Jurkat, Clone E6-1 (cell line): ENCODE results near the gene BRINP2.
"Not testable (repeated sequence)": the region's sequence is repeated elsewhere in the genome, so short reads cannot be mapped to it uniquely, and the experiment has no call there.

Source experiments
- DNase-seq: peaks from one replicate; pipeline ENCODE4 v3.0.0-alpha.2; 2011; ENCODE audit warnings: low read depth, low spot score
- H3K4me3 ChIP-seq: 2 replicates; pipeline ENCODE4 v1.5.1; 2011; ENCODE audit warnings: mild to moderate bottlenecking, low read length, control low read depth, moderate library complexity

The BRINP2 gene

DNA sequence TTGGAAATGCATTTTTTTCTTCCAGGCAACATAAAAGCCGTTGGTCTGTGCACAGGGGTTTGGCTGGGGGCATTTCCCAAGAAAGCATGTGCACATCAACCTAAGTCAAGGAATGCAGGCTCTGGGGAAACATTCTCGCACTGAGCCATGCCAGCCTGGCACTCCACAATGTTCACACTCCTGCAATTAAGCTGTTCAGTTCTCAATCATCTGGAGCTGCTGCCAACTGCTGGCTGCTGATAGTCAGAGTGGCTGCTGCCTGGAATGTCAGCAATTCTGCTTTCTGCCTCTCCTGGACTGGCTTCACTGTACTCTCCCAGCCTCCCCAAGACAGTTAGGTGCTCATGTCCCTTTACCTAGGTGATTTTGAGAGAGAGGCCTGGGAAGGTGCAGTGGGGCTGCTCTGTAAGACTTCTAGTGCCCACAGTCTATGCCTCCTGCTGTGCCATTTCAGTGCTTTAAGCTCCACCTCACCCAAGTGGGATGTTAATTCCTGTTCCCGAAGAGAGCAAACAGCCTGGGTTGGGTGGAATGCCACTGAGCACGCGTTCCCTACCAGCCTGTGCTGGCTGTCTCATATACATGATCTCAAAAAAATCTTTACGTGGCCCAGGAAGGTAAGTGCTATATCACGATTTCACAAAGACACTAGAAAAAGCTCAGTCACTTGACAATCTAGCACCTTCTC, 131.7 kb downstream of the BRINP2 start:
- no peak for DNase-seq
- no peak overlapping the region for H3K4me3 ChIP-seq

- H3K4me3 ChIP-seq: no peak overlapping the region
- no peak for DNase-seq
Observed at GRCh38 chr1:177305040-177306018, 134.6 kb downstream of the BRINP2 start.

- H3K4me3 ChIP-seq: no peak overlapping the region
Observed at GRCh38 chr1:177306019-177306415, 135.3 kb downstream of the BRINP2 start.

DNA sequence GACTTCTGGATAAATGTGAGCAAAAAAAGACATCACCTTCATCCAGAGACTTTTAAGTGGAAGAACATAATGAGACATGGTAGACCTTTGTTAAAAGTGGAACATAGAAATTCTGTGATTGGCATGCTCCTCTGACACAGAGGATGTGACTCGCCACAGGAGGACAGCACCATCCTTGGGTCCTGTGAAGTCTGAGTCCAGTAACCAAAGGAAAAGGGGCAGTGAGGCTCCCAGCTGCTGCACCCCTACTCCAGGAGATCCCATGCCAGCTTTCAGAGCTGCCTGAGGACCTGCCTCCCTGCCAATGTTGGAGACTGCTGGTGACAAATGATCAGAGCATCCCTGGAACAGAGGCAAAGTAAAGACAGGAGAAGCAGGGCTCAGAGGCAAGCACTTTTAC, 136.2 kb downstream of the BRINP2 start:
- no peak overlapping the region for H3K4me3 ChIP-seq
- DNase-seq: no peak

More at GRCh38 chr1:177306019-177306415, 135.3 kb downstream of the BRINP2 start:
- no peak for DNase-seq

- no peak overlapping the region for H3K4me3 ChIP-seq
- DNase-seq: no peak
Observed at GRCh38 chr1:177307771-177308170, 137.0 kb downstream of the BRINP2 start.

DNA sequence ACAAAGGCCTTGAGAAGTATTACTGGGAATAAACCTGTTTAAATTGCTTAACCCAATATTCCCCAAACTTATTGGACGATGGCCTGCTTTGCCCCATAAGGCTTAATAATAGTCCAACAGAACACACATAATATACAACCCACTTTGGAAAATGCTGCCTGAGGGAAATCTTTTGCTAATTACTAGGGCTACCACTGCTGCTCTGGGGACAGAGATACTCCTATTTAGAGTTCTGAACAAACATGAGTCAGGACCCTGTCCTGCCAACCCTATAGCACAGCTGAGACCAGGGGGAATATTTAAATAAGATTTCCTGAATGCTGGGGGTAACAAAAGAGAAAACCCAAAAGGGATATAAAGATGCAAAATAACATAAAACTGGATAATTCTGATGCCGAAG, 139.1 kb downstream of the BRINP2 start:
- no peak overlapping the region for H3K4me3 ChIP-seq
- no peak for DNase-seq

DNA sequence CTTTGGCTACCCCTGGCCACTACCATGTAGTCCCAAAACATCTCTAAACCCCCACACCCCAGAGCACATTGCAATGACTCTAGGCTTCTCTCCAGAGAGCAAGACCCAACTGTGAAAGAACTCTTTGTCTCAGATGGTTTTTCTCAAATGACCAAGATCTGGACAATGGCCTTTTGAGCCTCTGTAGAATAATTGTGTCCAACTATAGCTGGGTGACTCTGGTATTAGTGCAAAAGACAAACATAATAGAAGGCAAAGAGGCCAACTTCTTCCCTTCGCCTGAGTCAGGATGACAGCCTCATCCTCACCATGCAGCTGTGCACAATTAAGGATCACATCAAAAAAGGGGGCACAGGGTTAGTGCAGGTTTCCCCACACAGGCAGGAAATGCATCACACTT, 139.6 kb downstream of the BRINP2 start:
- no peak for DNase-seq

DNA sequence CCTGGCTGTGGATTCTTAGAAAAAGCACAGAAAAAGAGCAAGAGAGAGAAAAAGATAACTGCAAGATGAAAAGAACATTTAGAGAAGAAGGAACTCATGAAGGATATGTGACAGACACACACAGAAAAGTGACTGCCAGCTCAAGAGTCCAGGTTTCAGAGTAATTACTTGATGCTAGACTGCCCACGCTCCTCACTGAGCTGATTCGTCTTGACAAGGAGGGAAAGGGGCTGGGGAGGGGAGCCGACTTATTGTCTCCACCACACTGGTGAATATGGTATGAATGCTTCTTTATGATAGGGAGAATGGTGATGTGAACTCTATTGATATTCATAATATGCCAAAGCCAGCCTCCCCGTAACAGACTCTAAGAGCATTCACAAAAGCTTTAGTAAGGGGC, 140.4 kb downstream of the BRINP2 start:
- no peak overlapping the region for H3K4me3 ChIP-seq
- DNase-seq: no peak

More for the DNA sequence above, 139.6 kb downstream of the BRINP2 start:
- no peak overlapping the region for H3K4me3 ChIP-seq

- H3K4me3 ChIP-seq: no peak overlapping the region
- DNase-seq: no peak
Observed at GRCh38 chr1:177311586-177311985, 140.8 kb downstream of the BRINP2 start.

DNA sequence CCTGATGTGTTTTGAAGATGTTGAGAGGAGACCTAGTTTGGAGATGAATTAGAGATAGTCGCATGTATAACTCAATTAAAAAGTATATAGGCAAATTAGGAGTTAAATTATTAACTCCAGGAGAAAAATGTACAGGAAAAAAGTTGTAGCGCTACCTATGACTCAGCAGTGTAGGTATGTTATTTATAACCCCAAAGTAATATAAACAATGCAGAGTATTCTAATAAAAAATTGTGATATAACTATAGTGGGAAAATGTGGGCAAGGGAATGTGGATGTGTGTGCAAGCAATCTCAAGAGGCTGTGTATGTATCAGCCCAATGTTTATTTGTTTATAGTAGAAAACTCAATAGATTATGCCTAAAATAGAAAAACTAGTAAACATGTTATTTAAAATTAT, 144.5 kb downstream of the BRINP2 start:
- DNase-seq: no peak
- no peak overlapping the region for H3K4me3 ChIP-seq

DNA sequence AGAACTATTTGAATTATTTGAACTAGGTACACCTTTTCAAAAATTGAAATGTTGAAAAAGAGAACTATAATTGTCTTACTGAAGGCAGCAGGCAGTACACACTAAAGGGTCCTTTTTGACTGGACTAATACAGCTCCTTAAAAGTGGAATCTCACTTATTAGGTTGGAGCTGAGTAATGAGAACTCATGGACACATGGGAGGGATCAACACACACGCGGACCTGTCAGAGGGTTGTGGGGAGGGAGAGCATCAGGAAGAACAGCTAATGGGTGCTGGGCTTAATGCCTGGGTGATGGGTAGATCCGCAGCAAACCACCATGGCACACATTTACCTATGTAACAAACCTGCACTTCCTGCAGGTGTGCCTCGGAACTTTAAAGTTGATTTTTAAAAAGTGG, 145.0 kb downstream of the BRINP2 start:
- no peak overlapping the region for H3K4me3 ChIP-seq
- DNase-seq: no peak

DNA sequence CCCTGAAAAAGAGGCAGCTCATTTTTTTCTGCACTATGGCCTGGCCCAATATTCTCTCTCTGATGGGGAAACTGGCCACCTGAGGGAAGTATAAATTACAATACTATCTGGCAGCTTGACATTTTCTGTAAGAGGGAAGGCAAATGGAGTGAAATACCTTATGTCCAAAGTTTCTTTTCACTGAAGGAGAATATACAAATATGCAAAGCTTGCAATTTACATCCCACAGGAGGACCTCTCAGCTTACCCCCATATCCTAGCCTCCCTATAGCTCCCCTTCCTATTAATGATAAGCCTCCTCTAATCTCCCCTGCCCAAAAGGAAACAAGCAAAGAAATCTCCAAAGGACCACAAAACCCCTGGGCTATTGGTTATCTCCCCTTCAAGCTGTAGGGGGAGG, 150.7 kb downstream of the BRINP2 start:
- not testable (repeated sequence) for DNase-seq, H3K4me3 ChIP-seq

DNA sequence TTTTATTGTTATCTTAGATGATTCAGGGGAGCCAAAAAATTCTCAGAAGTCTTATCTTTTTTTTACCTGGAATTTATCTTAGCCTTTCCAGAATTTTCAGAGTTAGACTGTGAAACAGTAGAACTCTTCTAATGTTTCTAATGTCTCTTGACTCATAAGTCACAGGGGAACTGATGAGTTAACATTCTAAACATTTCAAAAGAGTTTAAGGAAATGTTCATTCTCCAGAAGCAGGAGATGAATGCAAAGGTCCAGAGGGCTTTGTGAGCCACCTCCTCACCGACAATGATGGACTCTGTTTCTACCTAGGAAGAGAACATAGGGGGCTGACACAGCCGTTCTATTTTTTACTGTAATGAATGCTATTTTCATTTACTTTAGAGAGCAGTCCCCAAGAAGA, 157.5 kb downstream of the BRINP2 start:
- DNase-seq: no peak
- no peak overlapping the region for H3K4me3 ChIP-seq

DNA sequence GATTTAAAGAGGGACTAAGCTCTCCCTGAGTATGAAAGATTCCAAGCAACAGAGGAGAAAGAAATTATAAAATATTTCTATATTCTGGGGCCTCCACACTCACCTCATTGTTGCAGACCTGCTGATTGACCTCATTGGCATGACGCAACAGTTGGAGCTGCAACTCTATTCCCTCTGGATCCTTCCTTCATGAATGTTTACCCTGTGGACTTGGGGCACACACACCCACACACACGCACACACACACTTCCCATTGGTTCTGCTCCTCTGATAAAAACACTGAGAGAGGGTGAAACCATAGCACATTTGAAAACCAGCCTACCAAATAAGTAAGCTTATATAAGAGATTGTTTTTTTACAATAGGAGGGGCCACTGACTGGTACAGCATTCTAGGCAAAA, 159.1 kb downstream of the BRINP2 start:
- DNase-seq: no peak
- H3K4me3 ChIP-seq: no peak overlapping the region
